Measurements from ENCODE around the gene ZNF263.

The ZNF263 gene

DNA sequence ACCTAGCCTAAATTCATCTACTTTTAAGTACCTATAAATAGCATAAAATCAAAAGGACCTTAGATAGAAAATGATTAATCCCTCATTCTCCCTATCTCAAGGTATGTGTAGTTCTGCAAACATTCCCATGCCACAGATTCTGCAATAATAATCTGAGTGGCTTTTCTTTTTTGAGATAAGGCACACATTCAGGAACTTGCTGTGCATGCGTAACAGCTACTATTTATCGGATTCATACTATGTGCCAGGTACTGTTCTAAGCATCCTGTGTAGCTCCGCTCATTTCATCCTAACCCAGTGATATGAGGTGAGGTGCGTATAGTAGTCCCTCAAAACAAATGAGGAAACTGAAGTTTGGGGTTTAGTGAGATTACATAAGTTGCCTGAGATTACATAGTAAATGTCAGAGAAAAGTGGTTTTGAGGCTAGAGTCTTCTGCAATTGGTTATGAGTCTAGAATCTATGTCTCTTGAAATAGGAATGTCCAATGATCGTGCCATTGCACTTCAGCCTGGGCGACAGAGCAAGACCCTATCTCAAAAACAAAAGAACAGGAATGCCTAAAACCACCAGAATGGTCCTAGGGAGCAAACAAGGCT lies 2.0 kb upstream of the ZNF263 start:
- TF ChIP-seq, protein P1, sequence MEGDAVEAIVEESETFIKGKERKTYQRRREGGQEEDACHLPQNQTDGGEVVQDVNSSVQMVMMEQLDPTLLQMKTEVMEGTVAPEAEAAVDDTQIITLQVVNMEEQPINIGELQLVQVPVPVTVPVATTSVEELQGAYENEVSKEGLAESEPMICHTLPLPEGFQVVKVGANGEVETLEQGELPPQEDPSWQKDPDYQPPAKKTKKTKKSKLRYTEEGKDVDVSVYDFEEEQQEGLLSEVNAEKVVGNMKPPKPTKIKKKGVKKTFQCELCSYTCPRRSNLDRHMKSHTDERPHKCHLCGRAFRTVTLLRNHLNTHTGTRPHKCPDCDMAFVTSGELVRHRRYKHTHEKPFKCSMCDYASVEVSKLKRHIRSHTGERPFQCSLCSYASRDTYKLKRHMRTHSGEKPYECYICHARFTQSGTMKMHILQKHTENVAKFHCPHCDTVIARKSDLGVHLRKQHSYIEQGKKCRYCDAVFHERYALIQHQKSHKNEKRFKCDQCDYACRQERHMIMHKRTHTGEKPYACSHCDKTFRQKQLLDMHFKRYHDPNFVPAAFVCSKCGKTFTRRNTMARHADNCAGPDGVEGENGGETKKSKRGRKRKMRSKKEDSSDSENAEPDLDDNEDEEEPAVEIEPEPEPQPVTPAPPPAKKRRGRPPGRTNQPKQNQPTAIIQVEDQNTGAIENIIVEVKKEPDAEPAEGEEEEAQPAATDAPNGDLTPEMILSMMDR (IDR thresholded peaks at IDR 0.05; ENCODE audit: extremely low read depth, insufficient read depth, missing control alignments) = no peak
- DNase-seq (ENCODE audit: low spot score) = no peak
- in situ Hi-C loops (cut with MboI; ENCODE audit: low pct_unique_long_range_greater_than_20kb, low sequenced_read_pairs, unreplicated experiment) = no loop called here

DNA sequence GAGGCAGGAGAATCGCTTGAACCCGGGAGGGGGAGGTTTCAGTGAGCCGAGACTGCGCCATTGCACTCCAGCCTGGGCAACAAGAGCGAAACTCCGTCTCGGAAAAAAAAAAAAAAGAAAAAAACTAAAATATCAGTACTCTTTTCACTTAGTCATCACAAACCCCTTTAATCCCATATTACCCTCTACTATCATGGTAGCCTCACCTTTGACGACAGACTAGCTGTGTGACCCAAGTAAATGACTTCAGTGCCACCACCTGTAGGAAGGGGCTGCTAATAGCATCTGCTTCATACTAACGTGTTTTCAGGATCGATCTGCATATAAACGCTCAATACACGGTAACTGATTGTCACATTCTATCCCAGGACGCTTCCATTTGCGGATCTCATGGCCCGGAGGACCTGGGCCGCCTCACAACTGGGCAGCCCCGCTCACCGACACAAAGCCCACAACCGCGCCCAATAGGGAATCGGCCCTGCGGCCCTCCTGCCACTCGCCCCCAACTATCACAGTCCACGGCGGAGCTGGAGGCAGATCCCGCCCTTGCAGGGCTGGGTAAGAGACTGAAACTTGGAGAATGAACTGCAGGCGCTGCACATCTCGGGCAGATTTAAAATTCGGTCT lies 1.1 kb upstream of the ZNF263 start:
- TF ChIP-seq, protein P1 (IDR thresholded peaks at IDR 0.05; ENCODE audit: extremely low read depth, insufficient read depth, missing control alignments) = no peak
- DNase-seq (ENCODE audit: low spot score) = no peak
- in situ Hi-C loops (cut with MboI; ENCODE audit: low pct_unique_long_range_greater_than_20kb, low sequenced_read_pairs, unreplicated experiment) = no loop called here

DNA sequence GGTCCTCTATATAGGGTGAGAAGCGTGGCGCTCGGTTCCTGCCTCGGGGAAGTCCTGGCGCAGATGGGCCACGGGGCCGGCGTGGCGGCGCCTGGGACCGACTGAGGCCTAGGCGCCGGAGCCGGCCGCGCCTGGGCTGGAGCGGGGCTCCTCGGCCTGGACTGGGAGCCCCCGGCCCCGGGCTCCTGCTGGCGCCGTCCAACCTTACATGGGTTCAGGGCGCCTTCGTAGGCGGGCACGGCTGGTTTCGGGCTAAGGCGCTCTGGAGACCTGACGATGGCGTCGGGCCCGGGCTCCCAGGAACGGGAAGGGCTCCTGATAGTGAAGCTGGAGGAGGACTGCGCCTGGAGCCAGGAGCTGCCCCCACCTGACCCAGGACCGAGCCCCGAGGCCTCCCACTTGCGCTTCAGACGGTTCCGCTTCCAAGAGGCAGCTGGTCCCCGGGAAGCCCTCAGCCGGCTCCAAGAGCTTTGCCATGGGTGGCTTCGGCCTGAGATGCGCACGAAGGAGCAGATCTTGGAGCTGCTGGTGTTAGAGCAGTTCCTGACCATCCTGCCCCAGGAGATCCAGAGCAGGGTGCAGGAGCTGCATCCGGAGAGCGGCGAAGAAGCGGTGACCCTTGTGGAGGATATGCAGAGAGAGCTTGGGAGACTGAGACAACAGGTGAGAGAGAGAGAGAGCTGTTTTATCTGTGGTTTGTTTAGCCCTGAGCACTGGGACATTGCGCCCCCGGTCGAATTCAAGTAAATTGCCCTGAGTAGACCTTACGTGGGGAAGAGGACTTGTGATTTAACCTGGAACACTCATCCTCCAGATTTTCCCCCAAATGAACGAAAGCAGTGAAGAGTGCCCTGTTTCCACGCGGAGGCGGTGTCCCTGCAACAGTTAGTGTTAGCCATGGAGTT lies 504 bp downstream of the ZNF263 start:
- DNase-seq (ENCODE audit: low spot score) = no peak
- TF ChIP-seq, protein P1 (IDR thresholded peaks at IDR 0.05; ENCODE audit: extremely low read depth, insufficient read depth, missing control alignments) = no peak
- in situ Hi-C loops (cut with MboI; ENCODE audit: low pct_unique_long_range_greater_than_20kb, low sequenced_read_pairs, unreplicated experiment) = no loop called here

DNA sequence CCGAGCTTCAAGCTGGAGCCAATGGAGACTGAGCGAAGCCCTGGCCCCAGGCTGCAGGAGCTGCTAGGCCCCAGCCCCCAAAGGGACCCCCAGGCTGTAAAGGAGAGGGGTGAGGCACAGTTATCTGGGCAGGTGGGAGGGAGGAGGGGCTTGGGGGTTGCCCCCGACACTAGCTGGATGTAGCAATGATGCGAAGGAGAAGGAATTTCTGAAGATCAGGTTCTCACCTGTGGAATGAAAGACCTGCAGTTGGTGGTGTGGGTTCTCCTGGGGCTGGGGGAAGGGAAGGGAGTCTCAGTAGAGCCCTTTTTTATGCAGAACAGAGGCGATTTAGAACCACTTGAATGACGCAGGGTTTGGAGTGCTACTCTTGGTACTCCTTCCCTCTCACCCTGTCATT lies 1.8 kb downstream of the ZNF263 start:
- no peak for DNase-seq (ENCODE audit: low spot score)
- TF ChIP-seq, protein P1 (IDR thresholded peaks at IDR 0.05; ENCODE audit: extremely low read depth, insufficient read depth, missing control alignments) = no peak
- in situ Hi-C loops (cut with MboI; ENCODE audit: low pct_unique_long_range_greater_than_20kb, low sequenced_read_pairs, unreplicated experiment) = no loop called here

DNA sequence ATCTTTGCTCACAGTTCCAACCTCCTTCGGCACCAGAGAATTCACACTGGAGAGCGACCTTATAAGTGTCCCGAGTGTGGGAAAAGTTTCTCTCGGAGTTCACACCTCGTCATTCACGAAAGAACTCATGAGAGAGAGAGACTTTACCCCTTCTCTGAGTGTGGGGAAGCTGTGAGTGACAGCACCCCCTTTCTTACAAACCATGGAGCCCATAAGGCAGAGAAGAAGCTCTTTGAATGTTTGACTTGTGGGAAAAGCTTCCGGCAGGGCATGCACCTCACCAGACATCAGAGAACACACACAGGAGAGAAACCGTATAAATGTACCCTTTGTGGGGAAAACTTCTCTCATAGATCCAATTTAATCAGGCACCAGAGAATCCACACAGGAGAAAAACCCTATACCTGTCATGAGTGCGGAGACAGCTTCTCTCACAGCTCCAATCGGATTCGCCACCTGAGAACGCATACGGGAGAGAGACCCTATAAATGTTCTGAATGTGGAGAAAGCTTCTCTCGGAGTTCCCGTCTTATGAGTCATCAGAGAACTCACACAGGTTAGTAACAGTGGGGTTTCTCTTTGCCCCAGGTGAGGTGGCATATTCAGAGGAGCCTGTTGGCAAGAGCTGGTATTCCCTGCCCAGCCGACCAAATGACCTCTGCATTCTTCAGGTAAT lies 6.8 kb downstream of the ZNF263 start:
- no peak for DNase-seq (ENCODE audit: low spot score)
- TF ChIP-seq, protein P1 (IDR thresholded peaks at IDR 0.05; ENCODE audit: extremely low read depth, insufficient read depth, missing control alignments) = no peak
- in situ Hi-C loops (cut with MboI; ENCODE audit: low pct_unique_long_range_greater_than_20kb, low sequenced_read_pairs, unreplicated experiment) = no loop called here

DNA sequence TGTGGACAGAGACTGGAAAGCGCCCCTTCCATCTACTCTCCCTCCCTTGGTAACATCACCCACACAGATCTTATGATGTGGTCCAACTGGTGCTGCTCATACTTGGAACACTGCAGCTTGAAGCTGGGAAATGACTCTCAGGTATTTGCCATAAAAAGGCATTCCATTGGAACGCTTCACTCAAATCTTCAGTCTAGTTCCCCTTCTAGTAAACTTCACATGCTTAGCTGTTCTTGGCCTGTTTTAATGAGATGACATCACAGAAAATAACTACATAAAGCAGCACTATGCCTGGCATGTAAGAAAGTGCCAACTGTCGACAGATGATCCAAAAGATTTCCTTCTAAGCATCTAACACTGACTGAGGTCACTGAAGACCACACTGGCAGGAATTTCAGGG lies 9.3 kb downstream of the ZNF263 start:
- in situ Hi-C loops (cut with MboI; ENCODE audit: low pct_unique_long_range_greater_than_20kb, low sequenced_read_pairs, unreplicated experiment) = no loop called here
- TF ChIP-seq, protein P1 (IDR thresholded peaks at IDR 0.05; ENCODE audit: extremely low read depth, insufficient read depth, missing control alignments) = no peak
- no peak for DNase-seq (ENCODE audit: low spot score)

All from GM13977 (cell line).